Ecto neural progenitor cell (in vitro differentiated cells): Measurements from ENCODE around the gene IGSF9.

Source experiments
- DNase-seq: peaks from one replicate; pipeline ENCODE4 v3.0.0-alpha.2; 2018; ENCODE audit warnings: low spot score

The IGSF9 gene

GRCh38 chr1:159932296-159933285 is 12.8 kb downstream of the IGSF9 start:
- no peak for DNase-seq

GRCh38 chr1:159931795-159932173 is 13.6 kb downstream of the IGSF9 start:
- DNase-seq, result no peak

GRCh38 chr1:159931101-159931794 is 14.2 kb downstream of the IGSF9 start:
- DNase-seq, result no peak

GRCh38 chr1:159930634-159931033 is 14.8 kb downstream of the IGSF9 start:
- no peak for DNase-seq

GRCh38 chr1:159930216-159930615 is 15.2 kb downstream of the IGSF9 start:
- no peak for DNase-seq

- DNase-seq, result peak; percentile 76
Observed at GRCh38 chr1:159929155-159930051, 16.0 kb downstream of the IGSF9 start.

GRCh38 chr1:159928491-159929050 is 16.8 kb downstream of the IGSF9 start:
- no peak for DNase-seq

- DNase-seq, result no peak
Observed at GRCh38 chr1:159927849-159928431, 17.5 kb downstream of the IGSF9 start.

- DNase-seq, result no peak
Observed at GRCh38 chr1:159927211-159927848, 18.1 kb downstream of the IGSF9 start.

- DNase-seq, result no peak
Observed at GRCh38 chr1:159925719-159926078, 19.7 kb downstream of the IGSF9 start.

- peak; percentile 92 for DNase-seq
Observed at GRCh38 chr1:159924791-159925718, 20.4 kb downstream of the IGSF9 start, which contains the start of gene TAGLN2. TAGLN2 (minus strand) TSS chr1:159925507; CDS start chr1:159920509, 4,998 bp downstream.

GRCh38 chr1:159924025-159924790 is 21.2 kb downstream of the IGSF9 start:
- no peak for DNase-seq

GRCh38 chr1:159923203-159924024 is 22.0 kb downstream of the IGSF9 start:
- DNase-seq, result no peak

GRCh38 chr1:159922511-159923202 is 22.8 kb downstream of the IGSF9 start:
- no peak for DNase-seq

GRCh38 chr1:159921700-159922504 is 23.5 kb downstream of the IGSF9 start:
- no peak for DNase-seq

GRCh38 chr1:159921251-159921650 is 24.2 kb downstream of the IGSF9 start:
- no peak for DNase-seq

- no peak for DNase-seq
Observed at GRCh38 chr1:159920651-159921050, 24.8 kb downstream of the IGSF9 start.
